ENCODE results near the gene FAM241B.

FAM241B gene

GRCh38 chr10:69666756-69667155, 36.7 kb downstream of the FAM241B start:
- Histone ChIP-seq H3K9ac (ENCODE audit: low read length) (no peak overlapping the region), H3K27me3 (ENCODE audit: control insufficient read depth, insufficient read depth, low read length) (peaks cover 6% of the 10 kb centered on the region), H3K4me1 (ENCODE audit: control insufficient read depth, insufficient read depth, low read length) (no peaks in the 10 kb centered on the region), H3K4me3 (ENCODE audit: low read length) (no peak overlapping the region), H3K36me3 (ENCODE audit: control insufficient read depth, insufficient read depth, low read length) (no peaks in the 10 kb centered on the region), H3K27ac (ENCODE audit: low read depth, low read length) (no peak overlapping the region)

- Histone ChIP-seq H3K27me3 (ENCODE audit: control insufficient read depth, insufficient read depth, low read length) (peaks cover 6% of the 10 kb centered on the region), H3K36me3 (ENCODE audit: control insufficient read depth, insufficient read depth, low read length) (no peaks in the 10 kb centered on the region), H3K4me3 (ENCODE audit: low read length) (no peak overlapping the region), H3K27ac (ENCODE audit: low read depth, low read length) (no peak overlapping the region), H3K9ac (ENCODE audit: low read length) (no peak overlapping the region), H3K4me1 (ENCODE audit: control insufficient read depth, insufficient read depth, low read length) (no peaks in the 10 kb centered on the region)
These were observed 38.7 kb downstream of the FAM241B start for GRCh38 chr10:69668721-69669120.

- Histone ChIP-seq H3K27me3 (ENCODE audit: control insufficient read depth, insufficient read depth, low read length) (peaks cover 6% of the 10 kb centered on the region), H3K36me3 (ENCODE audit: control insufficient read depth, insufficient read depth, low read length) (no peaks in the 10 kb centered on the region), H3K9ac (ENCODE audit: low read length) (no peak overlapping the region), H3K27ac (ENCODE audit: low read depth, low read length) (no peak overlapping the region), H3K4me1 (ENCODE audit: control insufficient read depth, insufficient read depth, low read length) (no peaks in the 10 kb centered on the region), H3K4me3 (ENCODE audit: low read length) (no peak overlapping the region)
These were observed 39.4 kb downstream of the FAM241B start for GRCh38 chr10:69669409-69669808.

GRCh38 chr10:69673521-69673920, 43.5 kb downstream of the FAM241B start:
- H3K36me3 ChIP-seq (ENCODE audit: control insufficient read depth, insufficient read depth, low read length): no peaks in the 10 kb centered on the region
- no peak overlapping the region for H3K9ac ChIP-seq (ENCODE audit: low read length)
- H3K27me3 ChIP-seq (ENCODE audit: control insufficient read depth, insufficient read depth, low read length): peaks cover 3% of the 10 kb centered on the region
- no peaks in the 10 kb centered on the region for H3K4me1 ChIP-seq (ENCODE audit: control insufficient read depth, insufficient read depth, low read length)
- H3K27ac ChIP-seq (ENCODE audit: low read depth, low read length): no peak overlapping the region
- H3K4me3 ChIP-seq (ENCODE audit: low read length): no peak overlapping the region

GRCh38 chr10:69674786-69675185, 44.7 kb downstream of the FAM241B start:
- Histone ChIP-seq H3K4me1 (ENCODE audit: control insufficient read depth, insufficient read depth, low read length) (no peaks in the 10 kb centered on the region), H3K4me3 (ENCODE audit: low read length) (no peak overlapping the region), H3K36me3 (ENCODE audit: control insufficient read depth, insufficient read depth, low read length) (no peaks in the 10 kb centered on the region), H3K27ac (ENCODE audit: low read depth, low read length) (no peak overlapping the region), H3K9ac (ENCODE audit: low read length) (no peak overlapping the region), H3K27me3 (ENCODE audit: control insufficient read depth, insufficient read depth, low read length) (peaks cover 2% of the 10 kb centered on the region)

GRCh38 chr10:69676301-69676700, 46.3 kb downstream of the FAM241B start:
- no peak overlapping the region for H3K27ac ChIP-seq (ENCODE audit: low read depth, low read length)
- no peak overlapping the region for H3K9ac ChIP-seq (ENCODE audit: low read length)
- H3K36me3 ChIP-seq (ENCODE audit: control insufficient read depth, insufficient read depth, low read length): no peaks in the 10 kb centered on the region
- H3K27me3 ChIP-seq (ENCODE audit: control insufficient read depth, insufficient read depth, low read length): no peaks in the 10 kb centered on the region
- H3K4me1 ChIP-seq (ENCODE audit: control insufficient read depth, insufficient read depth, low read length): no peaks in the 10 kb centered on the region
- no peak overlapping the region for H3K4me3 ChIP-seq (ENCODE audit: low read length)

GRCh38 chr10:69677985-69678654, 48.1 kb downstream of the FAM241B start:
- H3K36me3 ChIP-seq (ENCODE audit: control insufficient read depth, insufficient read depth, low read length): no peaks in the 10 kb centered on the region
- H3K27ac ChIP-seq (ENCODE audit: low read depth, low read length): no peak overlapping the region
- no peaks in the 10 kb centered on the region for H3K4me1 ChIP-seq (ENCODE audit: control insufficient read depth, insufficient read depth, low read length)
- H3K27me3 ChIP-seq (ENCODE audit: control insufficient read depth, insufficient read depth, low read length): no peaks in the 10 kb centered on the region
- H3K9ac ChIP-seq (ENCODE audit: low read length): no peak overlapping the region
- H3K4me3 ChIP-seq (ENCODE audit: low read length): no peak overlapping the region

GRCh38 chr10:69679736-69680135, 49.7 kb downstream of the FAM241B start:
- Histone ChIP-seq H3K27me3 (ENCODE audit: control insufficient read depth, insufficient read depth, low read length) (no peaks in the 10 kb centered on the region), H3K9ac (ENCODE audit: low read length) (no peak overlapping the region), H3K4me1 (ENCODE audit: control insufficient read depth, insufficient read depth, low read length) (no peaks in the 10 kb centered on the region), H3K4me3 (ENCODE audit: low read length) (no peak overlapping the region), H3K27ac (ENCODE audit: low read depth, low read length) (no peak overlapping the region), H3K36me3 (ENCODE audit: control insufficient read depth, insufficient read depth, low read length) (no peaks in the 10 kb centered on the region)

- Histone ChIP-seq H3K4me3 (ENCODE audit: low read length) (no peak overlapping the region), H3K27ac (ENCODE audit: low read depth, low read length) (no peak overlapping the region), H3K36me3 (ENCODE audit: control insufficient read depth, insufficient read depth, low read length) (no peaks in the 10 kb centered on the region), H3K9ac (ENCODE audit: low read length) (no peak overlapping the region), H3K27me3 (ENCODE audit: control insufficient read depth, insufficient read depth, low read length) (no peaks in the 10 kb centered on the region), H3K4me1 (ENCODE audit: control insufficient read depth, insufficient read depth, low read length) (no peaks in the 10 kb centered on the region)
These were observed 50.6 kb downstream of the FAM241B start for GRCh38 chr10:69680610-69681009.

- Histone ChIP-seq H3K9ac (ENCODE audit: low read length) (no peak overlapping the region), H3K27me3 (ENCODE audit: control insufficient read depth, insufficient read depth, low read length) (no peaks in the 10 kb centered on the region), H3K4me1 (ENCODE audit: control insufficient read depth, insufficient read depth, low read length) (no peaks in the 10 kb centered on the region), H3K27ac (ENCODE audit: low read depth, low read length) (no peak overlapping the region), H3K4me3 (ENCODE audit: low read length) (no peak overlapping the region), H3K36me3 (ENCODE audit: control insufficient read depth, insufficient read depth, low read length) (no peaks in the 10 kb centered on the region)
These were observed 51.4 kb downstream of the FAM241B start for GRCh38 chr10:69681436-69681835.

- H3K4me3 ChIP-seq (ENCODE audit: low read length): no peak overlapping the region
- H3K36me3 ChIP-seq (ENCODE audit: control insufficient read depth, insufficient read depth, low read length): no peaks in the 10 kb centered on the region
- no peaks in the 10 kb centered on the region for H3K27me3 ChIP-seq (ENCODE audit: control insufficient read depth, insufficient read depth, low read length)
- no peak overlapping the region for H3K27ac ChIP-seq (ENCODE audit: low read depth, low read length)
- H3K9ac ChIP-seq (ENCODE audit: low read length): no peak overlapping the region
- no peaks in the 10 kb centered on the region for H3K4me1 ChIP-seq (ENCODE audit: control insufficient read depth, insufficient read depth, low read length)
These were observed 53.0 kb downstream of the FAM241B start for GRCh38 chr10:69682955-69683474.
